Endodermal cell (in vitro differentiated cells): ENCODE results near the gene WDHD1. TPM values are rescaled to one million over a fixed set of nuclear protein-coding genes. Genes with fewer than 3 reads are reported as not detected.
A peak's percentile ranks its signal among the peaks of the same experiment; 100 is the strongest.

ENCODE experiments used
- DNase-seq: peaks from one replicate; pipeline ENCODE4 v3.0.0-alpha.2; 2017
- H3K27ac ChIP-seq: 2 replicates; pipeline ENCODE4 v1.5.1; 2013; ENCODE audit warnings: mild to moderate bottlenecking, low read depth, low read length, moderate library complexity
- H3K27me3 ChIP-seq: 2 replicates; pipeline ENCODE4 v1.6.1; 2013; ENCODE audit warnings: mild to moderate bottlenecking, low read length, moderate library complexity; ENCODE audit not compliant: insufficient read depth, control insufficient read depth, poor library complexity, severe bottlenecking
- H3K36me3 ChIP-seq: 2 replicates; pipeline ENCODE4 v1.7.0; 2013; ENCODE audit warnings: mild to moderate bottlenecking, low read length, moderate library complexity; ENCODE audit not compliant: control insufficient read depth, insufficient read depth
- H3K4me1 ChIP-seq: one replicate; pipeline ENCODE4 v1.7.0; 2013; ENCODE audit warnings: low read length; ENCODE audit not compliant: control insufficient read depth, insufficient read depth
- H3K4me3 ChIP-seq: 2 replicates; pipeline ENCODE4 v1.5.1; 2013; ENCODE audit warnings: mild to moderate bottlenecking, low read length, moderate library complexity
- H3K9ac ChIP-seq: 2 replicates; pipeline ENCODE4 v1.6.1; 2013; ENCODE audit warnings: mild to moderate bottlenecking, low read length, moderate library complexity; ENCODE audit not compliant: poor library complexity, severe bottlenecking; ENCODE audit errors: extremely low read depth
- H3K9me3 ChIP-seq: 2 replicates; pipeline ENCODE4 v1.6.1; 2013; ENCODE audit warnings: mild to moderate bottlenecking, low read length, moderate library complexity; ENCODE audit not compliant: control insufficient read depth
- H3K27ac Mint-ChIP-seq: 2 replicates; pipeline ENCODE4 v1.8.0; 2020; ENCODE audit warnings: mixed read lengths
- H3K27me3 Mint-ChIP-seq: 2 replicates; pipeline ENCODE4 v1.8.0; 2021; ENCODE audit warnings: mild to moderate bottlenecking, mixed read lengths; ENCODE audit not compliant: insufficient read depth
- H3K36me3 Mint-ChIP-seq: 2 replicates; pipeline ENCODE4 v1.8.0; 2020; ENCODE audit warnings: low read depth, mixed read lengths
- H3K4me1 Mint-ChIP-seq: 2 replicates; pipeline ENCODE4 v1.8.0; 2020; ENCODE audit warnings: mixed read lengths
- H3K4me3 Mint-ChIP-seq: 2 replicates; pipeline ENCODE4 v1.8.0; 2020; ENCODE audit warnings: mild to moderate bottlenecking, moderate library complexity, mixed read lengths
- H3K9me3 Mint-ChIP-seq: 2 replicates; pipeline ENCODE4 v1.8.0; 2020; ENCODE audit warnings: mild to moderate bottlenecking, mixed read lengths
- WGBS, 2 experiments: methylation state at CpG; one replicate each; pipeline versions ENCODE4 v1.1.5 to v1.1.7; 2013; ENCODE audit warnings: missing lambda C conversion rate in 2 of 2, mixed read lengths in 1 of 2; ENCODE audit not compliant: insufficient coverage in 1 of 2, insufficient read length in 1 of 2; 5-methylcytosine and 5-hydroxymethylcytosine counted together
- total RNA-seq, 2 donors: library from RNA; stranded (reverse); fragmentation: NEBNext Ultra II Directional in 1 of 2; extraction: Animal tissue kit (Norgen Biotek cat#: 25700) in 1 of 2; gene quantifications; 2 replicates in 1 of 2; 3 replicates in 1 of 2; pipeline ENCODE4 v1.2.1, GENCODE V29; 2021
- TF ChIP-seq, protein P1 (sequence below): fragments of 200-600 bp; sonication (generic); conservative IDR thresholded peaks from 2 replicates; pipeline ENCODE4 v1.5.0; 2021; ENCODE audit warnings: antibody characterized with exemption, mild to moderate bottlenecking

WDHD1 gene
- total RNA-seq, 2 donors from 2014 or later: 63.4 to 99.3 TPM

DNA sequence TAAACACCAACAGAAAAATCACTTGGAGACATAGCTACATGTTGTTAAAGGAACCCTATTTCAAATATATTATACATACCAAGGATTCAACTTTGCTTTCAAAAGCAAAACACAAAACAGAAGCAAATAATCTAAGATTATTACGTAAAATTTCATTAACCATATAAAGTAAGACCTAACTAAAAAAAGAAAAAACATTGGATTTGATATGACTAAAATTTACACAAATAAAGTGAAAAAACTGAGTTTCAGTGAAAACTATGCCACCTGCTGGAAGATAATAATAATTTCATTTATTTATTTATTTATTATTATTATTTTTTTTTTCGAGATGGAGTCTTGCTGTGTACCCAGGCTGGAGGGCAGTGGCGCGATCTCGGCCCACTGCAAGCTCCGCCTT, 45.2 kb downstream of the WDHD1 start:
- no peak overlapping the region for H3K4me3 Mint-ChIP-seq
- peaks cover 7% of the 10 kb centered on the region for H3K4me1 Mint-ChIP-seq
- peaks cover 2% of the 10 kb centered on the region for H3K9me3 Mint-ChIP-seq
- DNase-seq: no peak
- TF ChIP-seq, protein P1, sequence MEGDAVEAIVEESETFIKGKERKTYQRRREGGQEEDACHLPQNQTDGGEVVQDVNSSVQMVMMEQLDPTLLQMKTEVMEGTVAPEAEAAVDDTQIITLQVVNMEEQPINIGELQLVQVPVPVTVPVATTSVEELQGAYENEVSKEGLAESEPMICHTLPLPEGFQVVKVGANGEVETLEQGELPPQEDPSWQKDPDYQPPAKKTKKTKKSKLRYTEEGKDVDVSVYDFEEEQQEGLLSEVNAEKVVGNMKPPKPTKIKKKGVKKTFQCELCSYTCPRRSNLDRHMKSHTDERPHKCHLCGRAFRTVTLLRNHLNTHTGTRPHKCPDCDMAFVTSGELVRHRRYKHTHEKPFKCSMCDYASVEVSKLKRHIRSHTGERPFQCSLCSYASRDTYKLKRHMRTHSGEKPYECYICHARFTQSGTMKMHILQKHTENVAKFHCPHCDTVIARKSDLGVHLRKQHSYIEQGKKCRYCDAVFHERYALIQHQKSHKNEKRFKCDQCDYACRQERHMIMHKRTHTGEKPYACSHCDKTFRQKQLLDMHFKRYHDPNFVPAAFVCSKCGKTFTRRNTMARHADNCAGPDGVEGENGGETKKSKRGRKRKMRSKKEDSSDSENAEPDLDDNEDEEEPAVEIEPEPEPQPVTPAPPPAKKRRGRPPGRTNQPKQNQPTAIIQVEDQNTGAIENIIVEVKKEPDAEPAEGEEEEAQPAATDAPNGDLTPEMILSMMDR: peak; percentile 57
- no peak overlapping the region for H3K27ac Mint-ChIP-seq
- H3K36me3 Mint-ChIP-seq: peaks cover 68% of the 10 kb centered on the region
- peaks cover 16% of the 10 kb centered on the region for H3K9me3 ChIP-seq
- H3K27ac ChIP-seq: no peak overlapping the region
- peaks cover 91% of the 10 kb centered on the region for H3K36me3 ChIP-seq
- H3K27me3 ChIP-seq: no peaks in the 10 kb centered on the region
- H3K4me1 ChIP-seq: no peaks in the 10 kb centered on the region
- no peaks in the 10 kb centered on the region for H3K27me3 Mint-ChIP-seq
- no peak overlapping the region for H3K4me3 ChIP-seq
- no peak overlapping the region for H3K9ac ChIP-seq
- 96% methylated on average over 5 of the region's 6 CpGs; no CpG with 5 or more reads in 1 of the 2 experiments for WGBS, 2 experiments

DNA sequence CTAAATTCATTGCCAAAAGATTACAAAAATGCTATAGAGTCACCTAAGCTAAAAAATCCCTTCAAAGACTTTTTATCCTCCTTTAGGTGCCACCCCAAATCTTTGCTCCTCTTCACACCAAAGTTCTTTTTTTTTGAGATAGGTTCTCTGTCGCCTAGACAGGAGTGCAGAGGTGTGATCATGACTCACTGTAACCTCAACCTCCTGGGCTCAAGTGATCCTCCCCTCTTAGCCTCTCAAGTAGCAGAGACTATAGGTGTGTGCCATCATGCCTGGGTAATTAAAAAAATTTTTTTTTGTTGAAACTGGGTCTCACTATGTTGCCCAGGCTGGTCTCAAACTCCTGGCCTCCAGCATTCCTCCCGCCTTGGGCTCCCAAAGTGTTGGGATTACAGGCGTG, 47.9 kb downstream of the WDHD1 start:
- no peak overlapping the region for H3K27ac ChIP-seq
- Mint-ChIP-seq H3K27me3 (no peaks in the 10 kb centered on the region), H3K36me3 (peaks cover 59% of the 10 kb centered on the region), H3K9me3 (no peaks in the 10 kb centered on the region), H3K27ac (no peak overlapping the region), H3K4me1 (peaks cover 7% of the 10 kb centered on the region), H3K4me3 (no peak overlapping the region)
- H3K27me3 ChIP-seq: no peaks in the 10 kb centered on the region
- H3K36me3 ChIP-seq: peaks cover 85% of the 10 kb centered on the region
- no peaks in the 10 kb centered on the region for H3K4me1 ChIP-seq
- H3K9me3 ChIP-seq: no peaks in the 10 kb centered on the region
- no peak overlapping the region for H3K4me3 ChIP-seq
- H3K9ac ChIP-seq: no peak overlapping the region
- TF ChIP-seq, protein P1: no peak
- DNase-seq: no peak
- WGBS, 2 experiments: 94 to 97% methylated on average over 2 to 3 of the region's 3 CpGs

GRCh38 chr14:54976316-54976715, 50.6 kb downstream of the WDHD1 start:
- Histone ChIP-seq H3K27ac (no peak overlapping the region), H3K36me3 (peaks cover 77% of the 10 kb centered on the region), H3K4me3 (no peak overlapping the region), H3K27me3 (no peaks in the 10 kb centered on the region), H3K9me3 (no peaks in the 10 kb centered on the region), H3K4me1 (no peaks in the 10 kb centered on the region), H3K9ac (no peak overlapping the region)
- Mint-ChIP-seq H3K4me1 (no peaks in the 10 kb centered on the region), H3K27ac (no peak overlapping the region), H3K27me3 (no peaks in the 10 kb centered on the region), H3K4me3 (no peak overlapping the region), H3K9me3 (peaks cover 3% of the 10 kb centered on the region), H3K36me3 (peaks cover 57% of the 10 kb centered on the region)
- 90 to 95% methylated on average over 2 to 4 of the region's 4 CpGs for WGBS, 2 experiments
- TF ChIP-seq, protein P1: no peak
- no peak for DNase-seq
